Thyroid gland (tissue), 4 donors: ENCODE data around the gene KANSL2.

Experiments used
- POLR2A ChIP-seq, 2 donors: fragments of 450-650 bp; IDR thresholded peaks; one replicate each; pipeline ENCODE4 v1.6.1; 2017; ENCODE audit warnings: antibody characterized with exemption in 2 of 2, mild to moderate bottlenecking in 2 of 2, moderate library complexity in 1 of 2
- TF ChIP-seq, protein P1 (sequence below), 6 experiments: fragments of 200-600 bp in 3 of 6; fragments of 450-650 bp in 3 of 6; sonication (generic) in 3 of 6; IDR thresholded peaks; one replicate each; pipeline ENCODE4 v1.5.1; 2016 to 2019; ENCODE audit warnings: antibody characterized with exemption in 6 of 6, mild to moderate bottlenecking in 2 of 6, inconsistent platforms in 1 of 6, moderate library complexity in 1 of 6

DNA sequence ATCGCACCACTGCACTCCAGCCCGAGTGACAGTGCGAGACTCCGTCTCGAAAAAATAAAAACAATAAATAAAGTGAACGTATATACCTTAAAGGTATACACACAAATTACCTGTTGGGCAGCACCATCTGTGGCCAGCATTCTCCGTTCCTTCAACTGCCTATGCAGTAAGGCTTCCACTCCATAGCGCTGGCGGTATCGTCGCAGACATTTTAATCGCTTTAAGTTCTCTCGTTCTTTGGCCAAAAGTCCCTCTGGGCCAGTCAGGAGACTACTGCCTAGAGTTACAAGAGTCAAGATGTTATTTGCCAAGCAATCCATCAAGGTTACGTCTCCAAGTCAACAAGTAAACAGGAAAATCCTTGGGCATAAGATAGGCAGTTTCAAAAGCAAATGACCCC lies 13.0 kb downstream of the KANSL2 start:
- TF ChIP-seq, protein P1, sequence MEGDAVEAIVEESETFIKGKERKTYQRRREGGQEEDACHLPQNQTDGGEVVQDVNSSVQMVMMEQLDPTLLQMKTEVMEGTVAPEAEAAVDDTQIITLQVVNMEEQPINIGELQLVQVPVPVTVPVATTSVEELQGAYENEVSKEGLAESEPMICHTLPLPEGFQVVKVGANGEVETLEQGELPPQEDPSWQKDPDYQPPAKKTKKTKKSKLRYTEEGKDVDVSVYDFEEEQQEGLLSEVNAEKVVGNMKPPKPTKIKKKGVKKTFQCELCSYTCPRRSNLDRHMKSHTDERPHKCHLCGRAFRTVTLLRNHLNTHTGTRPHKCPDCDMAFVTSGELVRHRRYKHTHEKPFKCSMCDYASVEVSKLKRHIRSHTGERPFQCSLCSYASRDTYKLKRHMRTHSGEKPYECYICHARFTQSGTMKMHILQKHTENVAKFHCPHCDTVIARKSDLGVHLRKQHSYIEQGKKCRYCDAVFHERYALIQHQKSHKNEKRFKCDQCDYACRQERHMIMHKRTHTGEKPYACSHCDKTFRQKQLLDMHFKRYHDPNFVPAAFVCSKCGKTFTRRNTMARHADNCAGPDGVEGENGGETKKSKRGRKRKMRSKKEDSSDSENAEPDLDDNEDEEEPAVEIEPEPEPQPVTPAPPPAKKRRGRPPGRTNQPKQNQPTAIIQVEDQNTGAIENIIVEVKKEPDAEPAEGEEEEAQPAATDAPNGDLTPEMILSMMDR (IDR thresholded peaks at IDR 0.05): no peak
- no peak for TF ChIP-seq POLR2A (IDR thresholded peaks at IDR 0.05)
